Left lobe of liver (tissue), 2 donors: ENCODE results near the gene LRIG3. TPM values are rescaled to one million over a fixed set of nuclear protein-coding genes. Genes with fewer than 3 reads are reported as not detected.
A peak's percentile ranks its signal among the peaks of the same experiment; 100 is the strongest.

Experiments used
- ATAC-seq: fragments of 200-7000 bp; cut with Tn5 transposase; one replicate; pipeline ENCODE4 v1.9.1; 2020; ENCODE audit warnings: mild to moderate bottlenecking, moderate library complexity
- DNase-seq: peaks from one replicate; pipeline ENCODE4 v3.0.0-alpha.2; 2020; ENCODE audit warnings: low spot score
- total RNA-seq: library from RNA; stranded (reverse); gene quantifications from one replicate; pipeline ENCODE4 v1.2.1, GENCODE V29; 2021
- donor health status: DM: no; HTN: no; CAD: no; lungs with moderate emphysema.
- donor health status: DM: no; HTN: yes; CAD: no.

The LRIG3 gene
- total RNA-seq, 1 donor from 2014 or later, result 10.8 TPM

GRCh38 chr12:58931518-58931917 is 11.2 kb upstream of the LRIG3 start:
- DNase-seq (no peak), ATAC-seq (no peak)

GRCh38 chr12:58930770-58931324 is 10.5 kb upstream of the LRIG3 start:
- DNase-seq, result no peak
- no peak for ATAC-seq

GRCh38 chr12:58927120-58927519 is 6.8 kb upstream of the LRIG3 start:
- no peak for DNase-seq
- ATAC-seq, result no peak

- ATAC-seq (no peak), DNase-seq (no peak)
These were observed 6.3 kb upstream of the LRIG3 start for GRCh38 chr12:58926586-58926985.

GRCh38 chr12:58925751-58926150 is 5.4 kb upstream of the LRIG3 start:
- no peak for ATAC-seq

GRCh38 chr12:58925111-58925611 is 4.9 kb upstream of the LRIG3 start:
- ATAC-seq (no peak), DNase-seq (no peak)

More at GRCh38 chr12:58925751-58926150, 5.4 kb upstream of the LRIG3 start:
- DNase-seq, result no peak

GRCh38 chr12:58924652-58925051 is 4.3 kb upstream of the LRIG3 start:
- ATAC-seq (no peak), DNase-seq (no peak)

- DNase-seq, result no peak
- ATAC-seq, result no peak
These were observed 3.5 kb upstream of the LRIG3 start for GRCh38 chr12:58923781-58924180.

- ATAC-seq, result no peak
- no peak for DNase-seq
These were observed 2.5 kb upstream of the LRIG3 start for GRCh38 chr12:58922849-58923248.

- no peak for ATAC-seq
- no peak for DNase-seq
These were observed 907 bp upstream of the LRIG3 start for GRCh38 chr12:58920961-58921861.

- ATAC-seq, result peak; percentile 52
- DNase-seq, result no peak
These were observed 838 bp downstream of the LRIG3 start for GRCh38 chr12:58919231-58920101.

GRCh38 chr12:58918469-58918844 is 1.8 kb downstream of the LRIG3 start:
- ATAC-seq (no peak), DNase-seq (no peak)

- DNase-seq (no peak), ATAC-seq (no peak)
These were observed 2.4 kb downstream of the LRIG3 start for GRCh38 chr12:58917699-58918468.

GRCh38 chr12:58916921-58917511 is 3.3 kb downstream of the LRIG3 start:
- no peak for DNase-seq
- no peak for ATAC-seq

- ATAC-seq (no peak), DNase-seq (no peak)
These were observed 4.1 kb downstream of the LRIG3 start for GRCh38 chr12:58916161-58916621.

- ATAC-seq, result peak; percentile 7
These were observed 4.7 kb downstream of the LRIG3 start for GRCh38 chr12:58915634-58916033.

GRCh38 chr12:58915037-58915436 is 5.3 kb downstream of the LRIG3 start:
- ATAC-seq (no peak), DNase-seq (no peak)

More at GRCh38 chr12:58915634-58916033, 4.7 kb downstream of the LRIG3 start:
- DNase-seq, result no peak

GRCh38 chr12:58914457-58914856 is 5.8 kb downstream of the LRIG3 start:
- ATAC-seq, result no peak
- DNase-seq, result no peak

- DNase-seq (no peak), ATAC-seq (no peak)
These were observed 12.9 kb downstream of the LRIG3 start for GRCh38 chr12:58907391-58907790.

GRCh38 chr12:58906917-58907316 is 13.4 kb downstream of the LRIG3 start:
- ATAC-seq, result no peak
- DNase-seq, result no peak
